H1 (cell line): Measurements from ENCODE around the gene PRKCI. TPM values are rescaled to one million over a fixed set of nuclear protein-coding genes. Genes with fewer than 3 reads are reported as not detected.

ENCODE experiments used
- polyA plus RNA-seq, 7 experiments: library from polyadenylated mRNA; depleted of rRNA in 3 of 7; stranded (reverse) in 5 of 7; unstranded in 2 of 7; fragments of >200 nt in 5 of 7; fragments of 200-250 nt in 2 of 7; gene quantifications; 1 replicate in 5 of 7; 2 replicates in 1 of 7; 4 replicates in 1 of 7; pipeline versions ENCODE4 v1.2.1 to v1.2.3, GENCODE V29; 2011 to 2013; ENCODE audit warnings: missing spikeins in 2 of 7, mixed read lengths in 2 of 7
- total RNA-seq: library from RNA; stranded (reverse); fragmentation: NEBNext Ultra II Directional; extraction: Animal tissue kit (Norgen Biotek cat#: 25700); gene quantifications from 2 replicates; pipeline ENCODE4 v1.2.1, GENCODE V29; 2021
- TF ChIP-seq, protein P1 (sequence below): fragments of 300-600 bp; sonication (generic); IDR thresholded peaks from 2 replicates; pipeline ENCODE4 v1.7.1; 2012; ENCODE audit warnings: low read length, moderate library complexity, mild to moderate bottlenecking, inconsistent platforms; ENCODE audit not compliant: insufficient replicate concordance

Gene PRKCI
- total and polyA plus RNA-seq, 2 of the 8 experiments (the other 6 are each of a cell fraction or from before 2014, with no cell fraction given), result 24.3 to 100.0 TPM

DNA sequence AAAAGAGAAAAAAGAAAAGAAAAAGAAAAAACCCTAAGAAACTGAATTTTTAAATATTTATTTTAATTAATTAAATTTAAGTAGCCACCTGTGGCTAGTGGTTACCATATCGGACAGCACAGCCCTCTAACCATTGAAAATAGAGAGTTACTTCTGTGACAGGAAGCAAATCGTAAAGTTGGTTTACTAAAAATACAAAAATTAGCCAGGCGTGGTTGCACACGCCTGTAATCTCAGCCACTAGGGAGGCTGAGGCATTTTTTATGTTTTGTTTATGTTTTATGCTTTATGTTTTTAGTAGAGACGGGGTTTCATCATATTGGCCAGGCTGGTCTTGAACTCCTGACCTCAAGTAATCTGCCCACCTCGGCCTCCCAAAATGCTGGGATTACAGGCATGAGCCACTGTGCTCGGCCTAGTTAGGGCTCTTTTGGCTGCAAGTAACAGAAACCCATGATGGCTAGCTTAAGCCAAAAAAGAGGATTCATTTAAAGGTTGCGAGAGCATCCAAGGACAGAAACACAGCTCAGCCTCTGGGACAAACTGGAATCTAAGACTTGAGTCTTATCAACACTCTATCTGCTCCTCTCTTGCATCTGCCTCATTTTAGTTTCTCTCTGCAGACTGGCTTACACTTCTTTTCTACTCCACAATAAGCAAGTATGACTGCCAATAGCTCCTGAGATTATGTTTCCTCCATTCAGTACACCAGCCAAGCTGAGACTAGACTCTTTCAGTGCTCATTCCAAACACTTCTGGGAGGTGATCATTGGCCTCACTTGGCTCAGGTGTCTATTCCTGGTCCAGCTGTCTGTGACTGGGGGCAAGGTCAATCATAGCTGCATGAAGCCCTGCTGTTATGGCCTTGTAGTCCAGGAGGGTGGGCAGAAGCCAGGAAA, 128.5 kb downstream of the PRKCI start (continued):
- TF ChIP-seq, protein P1, sequence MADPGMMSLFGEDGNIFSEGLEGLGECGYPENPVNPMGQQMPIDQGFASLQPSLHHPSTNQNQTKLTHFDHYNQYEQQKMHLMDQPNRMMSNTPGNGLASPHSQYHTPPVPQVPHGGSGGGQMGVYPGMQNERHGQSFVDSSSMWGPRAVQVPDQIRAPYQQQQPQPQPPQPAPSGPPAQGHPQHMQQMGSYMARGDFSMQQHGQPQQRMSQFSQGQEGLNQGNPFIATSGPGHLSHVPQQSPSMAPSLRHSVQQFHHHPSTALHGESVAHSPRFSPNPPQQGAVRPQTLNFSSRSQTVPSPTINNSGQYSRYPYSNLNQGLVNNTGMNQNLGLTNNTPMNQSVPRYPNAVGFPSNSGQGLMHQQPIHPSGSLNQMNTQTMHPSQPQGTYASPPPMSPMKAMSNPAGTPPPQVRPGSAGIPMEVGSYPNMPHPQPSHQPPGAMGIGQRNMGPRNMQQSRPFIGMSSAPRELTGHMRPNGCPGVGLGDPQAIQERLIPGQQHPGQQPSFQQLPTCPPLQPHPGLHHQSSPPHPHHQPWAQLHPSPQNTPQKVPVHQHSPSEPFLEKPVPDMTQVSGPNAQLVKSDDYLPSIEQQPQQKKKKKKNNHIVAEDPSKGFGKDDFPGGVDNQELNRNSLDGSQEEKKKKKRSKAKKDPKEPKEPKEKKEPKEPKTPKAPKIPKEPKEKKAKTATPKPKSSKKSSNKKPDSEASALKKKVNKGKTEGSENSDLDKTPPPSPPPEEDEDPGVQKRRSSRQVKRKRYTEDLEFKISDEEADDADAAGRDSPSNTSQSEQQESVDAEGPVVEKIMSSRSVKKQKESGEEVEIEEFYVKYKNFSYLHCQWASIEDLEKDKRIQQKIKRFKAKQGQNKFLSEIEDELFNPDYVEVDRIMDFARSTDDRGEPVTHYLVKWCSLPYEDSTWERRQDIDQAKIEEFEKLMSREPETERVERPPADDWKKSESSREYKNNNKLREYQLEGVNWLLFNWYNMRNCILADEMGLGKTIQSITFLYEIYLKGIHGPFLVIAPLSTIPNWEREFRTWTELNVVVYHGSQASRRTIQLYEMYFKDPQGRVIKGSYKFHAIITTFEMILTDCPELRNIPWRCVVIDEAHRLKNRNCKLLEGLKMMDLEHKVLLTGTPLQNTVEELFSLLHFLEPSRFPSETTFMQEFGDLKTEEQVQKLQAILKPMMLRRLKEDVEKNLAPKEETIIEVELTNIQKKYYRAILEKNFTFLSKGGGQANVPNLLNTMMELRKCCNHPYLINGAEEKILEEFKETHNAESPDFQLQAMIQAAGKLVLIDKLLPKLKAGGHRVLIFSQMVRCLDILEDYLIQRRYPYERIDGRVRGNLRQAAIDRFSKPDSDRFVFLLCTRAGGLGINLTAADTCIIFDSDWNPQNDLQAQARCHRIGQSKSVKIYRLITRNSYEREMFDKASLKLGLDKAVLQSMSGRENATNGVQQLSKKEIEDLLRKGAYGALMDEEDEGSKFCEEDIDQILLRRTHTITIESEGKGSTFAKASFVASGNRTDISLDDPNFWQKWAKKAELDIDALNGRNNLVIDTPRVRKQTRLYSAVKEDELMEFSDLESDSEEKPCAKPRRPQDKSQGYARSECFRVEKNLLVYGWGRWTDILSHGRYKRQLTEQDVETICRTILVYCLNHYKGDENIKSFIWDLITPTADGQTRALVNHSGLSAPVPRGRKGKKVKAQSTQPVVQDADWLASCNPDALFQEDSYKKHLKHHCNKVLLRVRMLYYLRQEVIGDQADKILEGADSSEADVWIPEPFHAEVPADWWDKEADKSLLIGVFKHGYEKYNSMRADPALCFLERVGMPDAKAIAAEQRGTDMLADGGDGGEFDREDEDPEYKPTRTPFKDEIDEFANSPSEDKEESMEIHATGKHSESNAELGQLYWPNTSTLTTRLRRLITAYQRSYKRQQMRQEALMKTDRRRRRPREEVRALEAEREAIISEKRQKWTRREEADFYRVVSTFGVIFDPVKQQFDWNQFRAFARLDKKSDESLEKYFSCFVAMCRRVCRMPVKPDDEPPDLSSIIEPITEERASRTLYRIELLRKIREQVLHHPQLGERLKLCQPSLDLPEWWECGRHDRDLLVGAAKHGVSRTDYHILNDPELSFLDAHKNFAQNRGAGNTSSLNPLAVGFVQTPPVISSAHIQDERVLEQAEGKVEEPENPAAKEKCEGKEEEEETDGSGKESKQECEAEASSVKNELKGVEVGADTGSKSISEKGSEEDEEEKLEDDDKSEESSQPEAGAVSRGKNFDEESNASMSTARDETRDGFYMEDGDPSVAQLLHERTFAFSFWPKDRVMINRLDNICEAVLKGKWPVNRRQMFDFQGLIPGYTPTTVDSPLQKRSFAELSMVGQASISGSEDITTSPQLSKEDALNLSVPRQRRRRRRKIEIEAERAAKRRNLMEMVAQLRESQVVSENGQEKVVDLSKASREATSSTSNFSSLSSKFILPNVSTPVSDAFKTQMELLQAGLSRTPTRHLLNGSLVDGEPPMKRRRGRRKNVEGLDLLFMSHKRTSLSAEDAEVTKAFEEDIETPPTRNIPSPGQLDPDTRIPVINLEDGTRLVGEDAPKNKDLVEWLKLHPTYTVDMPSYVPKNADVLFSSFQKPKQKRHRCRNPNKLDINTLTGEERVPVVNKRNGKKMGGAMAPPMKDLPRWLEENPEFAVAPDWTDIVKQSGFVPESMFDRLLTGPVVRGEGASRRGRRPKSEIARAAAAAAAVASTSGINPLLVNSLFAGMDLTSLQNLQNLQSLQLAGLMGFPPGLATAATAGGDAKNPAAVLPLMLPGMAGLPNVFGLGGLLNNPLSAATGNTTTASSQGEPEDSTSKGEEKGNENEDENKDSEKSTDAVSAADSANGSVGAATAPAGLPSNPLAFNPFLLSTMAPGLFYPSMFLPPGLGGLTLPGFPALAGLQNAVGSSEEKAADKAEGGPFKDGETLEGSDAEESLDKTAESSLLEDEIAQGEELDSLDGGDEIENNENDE, result no peak
